CD14-positive monocyte (primary cell): ENCODE data around the gene FAM118B. TPM values are rescaled to one million over a fixed set of nuclear protein-coding genes. Genes with fewer than 3 reads are reported as not detected.

Experiments
- DNase-seq, 3 donors: peaks; one replicate each; pipeline ENCODE4 v3.0.0-alpha.2; 2011 to 2022
- H2AFZ ChIP-seq: 2 replicates; pipeline ENCODE4 v1.6.0; 2012; ENCODE audit warnings: mild to moderate bottlenecking, low read depth, low read length, inconsistent platforms; ENCODE audit not compliant: insufficient read depth, poor library complexity, severe bottlenecking
- H3K27ac ChIP-seq, 2 donors: 1 replicate in 1 of 2; 2 replicates in 1 of 2; pipeline ENCODE4 v1.5.1; 2012 to 2013; ENCODE audit warnings: low read length in 2 of 2, control low read depth in 1 of 2, inconsistent platforms in 1 of 2, low read depth in 1 of 2, mild to moderate bottlenecking in 1 of 2
- H3K27me3 ChIP-seq, 2 donors: one replicate each; pipeline versions ENCODE4 v1.6.0 to v1.6.1; 2011 to 2013; ENCODE audit warnings: low read length in 2 of 2; ENCODE audit not compliant: control insufficient read depth in 2 of 2, insufficient read depth in 2 of 2
- H3K36me3 ChIP-seq, 2 donors: replicated peaks in 1 of 2; 1 replicate in 1 of 2; 2 replicates in 1 of 2; pipeline versions ENCODE4 v1.5.1 to v1.6.1; 2012 to 2013; ENCODE audit warnings: low read length in 2 of 2, control low read depth in 1 of 2, inconsistent platforms in 1 of 2, mild to moderate bottlenecking in 1 of 2; ENCODE audit not compliant: insufficient read depth in 2 of 2, control insufficient read depth in 1 of 2
- H3K4me1 ChIP-seq, 2 donors: 1 replicate in 1 of 2; 2 replicates in 1 of 2; pipeline versions ENCODE4 v1.5.1 to v1.6.1; 2012 to 2013; ENCODE audit warnings: low read length in 2 of 2, control low read depth in 1 of 2, inconsistent platforms in 1 of 2, mild to moderate bottlenecking in 1 of 2, moderate library complexity in 1 of 2; ENCODE audit not compliant: insufficient read depth in 2 of 2, control insufficient read depth in 1 of 2
- H3K4me2 ChIP-seq: replicated peaks from 2 replicates; pipeline ENCODE3; 2012; ENCODE audit warnings: low read length, moderate library complexity, mild to moderate bottlenecking; ENCODE audit not compliant: poor library complexity, severe bottlenecking; ENCODE audit errors: extremely low read depth
- H3K4me3 ChIP-seq, 3 experiments: fragments of 200-600 bp in 1 of 3; sonication (generic) in 1 of 3; replicated peaks in 1 of 3; 1 replicate in 2 of 3; 2 replicates in 1 of 3; pipeline ENCODE4 v1.5.1; 2011 to 2013; ENCODE audit warnings: low read length in 3 of 3, mild to moderate bottlenecking in 3 of 3, control low read depth in 2 of 3, low read depth in 2 of 3, inconsistent platforms in 1 of 3, moderate library complexity in 1 of 3
- H3K79me2 ChIP-seq: 2 replicates; pipeline ENCODE4 v1.6.0; 2012; ENCODE audit warnings: mild to moderate bottlenecking, control low read depth, inconsistent platforms, low read length, moderate library complexity; ENCODE audit not compliant: insufficient read depth
- H3K9ac ChIP-seq: 2 replicates; pipeline ENCODE4 v1.6.0; 2017; ENCODE audit warnings: low read length, mild to moderate bottlenecking; ENCODE audit not compliant: insufficient read depth, poor library complexity, severe bottlenecking
- H3K9me3 ChIP-seq, 2 donors: replicated peaks in 1 of 2; 1 replicate in 1 of 2; 2 replicates in 1 of 2; pipeline versions ENCODE4 v1.5.1 to v1.6.1; 2012 to 2013; ENCODE audit warnings: low read length in 2 of 2, control low read depth in 1 of 2; ENCODE audit not compliant: control insufficient read depth in 1 of 2, insufficient read depth in 1 of 2
- H4K20me1 ChIP-seq: 2 replicates; pipeline ENCODE4 v1.6.0; 2012; ENCODE audit warnings: mild to moderate bottlenecking, low read length, control low read depth, moderate library complexity; ENCODE audit not compliant: insufficient read depth
- H3K27ac Mint-ChIP-seq, 7 donors: one replicate each; pipeline ENCODE4 v1.8.0; 2020; ENCODE audit warnings: mild to moderate bottlenecking in 7 of 7, mixed read lengths in 7 of 7, moderate library complexity in 6 of 7, inconsistent platforms in 2 of 7
- H3K27me3 Mint-ChIP-seq, 3 donors: one replicate each; pipeline ENCODE4 v1.8.0; 2021 to 2022; ENCODE audit warnings: low read depth in 3 of 3, mild to moderate bottlenecking in 3 of 3, mixed read lengths in 3 of 3, moderate library complexity in 3 of 3, inconsistent platforms in 1 of 3
- H3K36me3 Mint-ChIP-seq, 2 donors: one replicate each; pipeline ENCODE4 v1.8.0; 2020; ENCODE audit warnings: mixed read lengths in 2 of 2, inconsistent platforms in 1 of 2, mild to moderate bottlenecking in 1 of 2
- H3K4me1 Mint-ChIP-seq: one replicate; pipeline ENCODE4 v1.8.0; 2020; ENCODE audit warnings: mild to moderate bottlenecking, mixed read lengths
- H3K4me3 Mint-ChIP-seq, 2 donors: one replicate each; pipeline ENCODE4 v1.8.0; 2020; ENCODE audit warnings: mild to moderate bottlenecking in 2 of 2, mixed read lengths in 2 of 2, moderate library complexity in 1 of 2
- H3K9me3 Mint-ChIP-seq, 7 donors: one replicate each; pipeline ENCODE4 v1.8.0; 2020 to 2022; ENCODE audit warnings: mixed read lengths in 7 of 7, mild to moderate bottlenecking in 6 of 7, moderate library complexity in 6 of 7, inconsistent platforms in 2 of 7
- CTCF ChIP-seq: fragments of 200-600 bp; IDR thresholded peaks from one replicate; pipeline ENCODE4 v1.8.0; 2022; ENCODE audit warnings: antibody characterized with exemption, mild to moderate bottlenecking
- WGBS: methylation state at CpG from one replicate; pipeline ENCODE4 v1.1.5; 2013; ENCODE audit warnings: missing lambda C conversion rate; ENCODE audit not compliant: insufficient coverage; 5-methylcytosine and 5-hydroxymethylcytosine counted together
- intact Hi-C, 2 donors: fragments of 100-400 bp; cut with micrococcal nuclease; formaldehyde crosslinking; loops; one replicate each; pipeline versions ENCODE4 v1.15.0 to v1.15.1; 2023
- polyA plus RNA-seq, 3 donors: library from polyadenylated mRNA; depleted of rRNA in 1 of 3; unstranded in 2 of 3; stranded (reverse) in 1 of 3; fragments of 300-500 nt in 2 of 3; fragments of >200 nt in 1 of 3; fragmentation: Illumina TruSeq in 2 of 3; gene quantifications; 1 replicate in 2 of 3; 2 replicates in 1 of 3; pipeline ENCODE4 v1.2.3, GENCODE V29; 2012 to 2021

Gene FAM118B
- polyA plus RNA-seq, 3 donors = 13.6 to 18.7 (median 16.5) TPM

- DNase-seq = no peak
- H3K9ac ChIP-seq = no peak overlapping the region
- no peaks in the 10 kb centered on the region for H3K79me2 ChIP-seq
- peaks cover 1% of the 10 kb centered on the region for H4K20me1 ChIP-seq
- H3K4me3 ChIP-seq = no peak overlapping the region
- WGBS = 94% methylated on average over 3 of the region's 4 CpGs
- Mint-ChIP-seq H3K9me3 (peaks cover 0 to 2% (median 0%) of the 10 kb centered on the region in 7 donors), H3K4me1 (no peaks in the 10 kb centered on the region), H3K4me3 (no peak overlapping the region), H3K27me3 (no peaks in the 10 kb centered on the region), H3K27ac (peak overlapping the region in 1 of 7 donors; percentile 15), H3K36me3 (peaks cover 68 to 70% of the 10 kb centered on the region in 2 donors)
- H3K36me3 ChIP-seq = peaks cover 61 to 92% of the 10 kb centered on the region in 2 donors
- intact Hi-C loops = no loop called here
- no peak overlapping the region for H3K27ac ChIP-seq
- no peak overlapping the region for H3K4me2 ChIP-seq
- H3K9me3 ChIP-seq = no peaks in the 10 kb centered on the region
- no peaks in the 10 kb centered on the region for H3K27me3 ChIP-seq
- no peaks in the 10 kb centered on the region for H3K4me1 ChIP-seq
- TF ChIP-seq CTCF = no peak
- no peak overlapping the region for H2AFZ ChIP-seq
Measured at GRCh38 chr11:126256216-126256615, 44.6 kb downstream of the FAM118B start.

GRCh38 chr11:126257144-126257543, 45.6 kb downstream of the FAM118B start:
- Mint-ChIP-seq H3K27me3 (no peaks in the 10 kb centered on the region), H3K4me3 (no peak overlapping the region), H3K27ac (no peak overlapping the region), H3K36me3 (peaks cover 66 to 70% of the 10 kb centered on the region in 2 donors), H3K9me3 (no peaks in the 10 kb centered on the region), H3K4me1 (no peaks in the 10 kb centered on the region)
- Histone ChIP-seq H3K27me3 (no peaks in the 10 kb centered on the region), H3K27ac (no peak overlapping the region), H3K9me3 (no peaks in the 10 kb centered on the region), H3K4me1 (no peaks in the 10 kb centered on the region), H3K79me2 (no peaks in the 10 kb centered on the region), H4K20me1 (peaks cover 3% of the 10 kb centered on the region), H3K4me3 (no peak overlapping the region), H3K4me2 (no peak overlapping the region), H3K36me3 (peaks cover 66 to 92% of the 10 kb centered on the region in 2 donors), H3K9ac (no peak overlapping the region), H2AFZ (no peak overlapping the region)
- no peak for DNase-seq
- no peak for TF ChIP-seq CTCF
- WGBS = no CpG with 5 or more reads among the region's 2 CpGs
- intact Hi-C loops = no loop called here
